Measurements from ENCODE around the gene LY86. TPM values are rescaled to one million over a fixed set of nuclear protein-coding genes. Genes with fewer than 3 reads are reported as not detected.

LY86 gene
- total RNA-seq, 1 experiment from 2014 or later = not detected

DNA sequence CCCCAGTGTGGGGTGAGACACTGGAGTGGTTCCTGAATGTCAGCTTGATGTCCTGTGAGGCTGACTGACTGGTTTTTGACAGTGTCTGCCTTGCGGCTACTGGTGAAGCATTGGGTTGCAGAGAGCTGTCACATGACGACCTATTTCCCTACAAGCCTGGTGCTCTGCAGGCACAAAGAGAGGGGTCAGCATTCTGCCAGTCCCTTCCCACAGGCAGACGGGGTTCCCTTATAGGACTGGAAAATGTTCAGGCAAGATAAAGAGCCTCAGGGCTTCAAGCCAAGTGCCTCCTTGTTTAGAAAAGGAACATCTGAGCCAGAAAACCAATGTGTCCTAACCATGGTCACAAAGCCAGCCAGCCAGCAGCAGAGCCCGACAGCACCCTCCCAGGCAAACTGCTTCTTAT is 11.0 kb downstream of the LY86 start:
- Histone ChIP-seq H3K9ac (ENCODE audit: extremely low read depth, insufficient read length, low read length) (no peak overlapping the region), H3K27ac (ENCODE audit: insufficient read length, low read depth, low read length) (no peak overlapping the region), H3K4ac (ENCODE audit: low read depth, low read length) (no peak overlapping the region), H3K4me2 (ENCODE audit: insufficient read depth, insufficient read length, low read length) (no peak overlapping the region), H3K23ac (ENCODE audit: insufficient read length, low read depth, low read length) (no peak overlapping the region), H2BK5ac (ENCODE audit: insufficient read length, low read length) (no peak overlapping the region), H3K23me2 (ENCODE audit: insufficient read length, low read depth, low read length, poor library complexity, severe bottlenecking) (no peaks in the 10 kb centered on the region), H4K5ac (ENCODE audit: insufficient read length, low read depth, low read length) (no peak overlapping the region), H4K8ac (replicated peaks; ENCODE audit: insufficient read length, low read depth, low read length) (no peak overlapping the region), H3K27me3 (ENCODE audit: insufficient read depth, low read length) (no peaks in the 10 kb centered on the region), H2AFZ (ENCODE audit: low read length) (no peak overlapping the region), H2BK12ac (ENCODE audit: insufficient read length, low read depth, low read length) (no peak overlapping the region), H2BK120ac (ENCODE audit: low read depth, low read length, poor library complexity, severe bottlenecking) (no peak overlapping the region), H3T11ph (ENCODE audit: low read length) (no peak overlapping the region), H3K79me2 (ENCODE audit: insufficient read depth, low read length) (no peaks in the 10 kb centered on the region), H2BK20ac (ENCODE audit: low read depth, low read length, poor library complexity, severe bottlenecking) (no peak overlapping the region), H3K14ac (ENCODE audit: insufficient read depth, low read length) (no peak overlapping the region), H3K18ac (ENCODE audit: insufficient read length, low read depth, low read length) (no peak overlapping the region), H3K79me1 (ENCODE audit: insufficient read depth, low read depth, low read length, poor library complexity, severe bottlenecking) (no peaks in the 10 kb centered on the region), H2BK15ac (ENCODE audit: low read depth, low read length) (no peak overlapping the region), H3K4me1 (ENCODE audit: insufficient read depth, low read length) (peaks cover 2% of the 10 kb centered on the region; the same call in 1 of the 2 replicates), H2AK5ac (ENCODE audit: insufficient read length, low read length) (no peak overlapping the region), H4K91ac (ENCODE audit: insufficient read length, low read depth, low read length) (no peak overlapping the region), H3K9me3 (ENCODE audit: control insufficient read depth, low read depth, low read length) (no peaks in the 10 kb centered on the region), H4K20me1 (ENCODE audit: control insufficient read depth, insufficient read depth, insufficient read length) (no peaks in the 10 kb centered on the region), H3K56ac (ENCODE audit: insufficient read length, low read depth, low read length) (no peak overlapping the region)
- TF ChIP-seq, protein P1, sequence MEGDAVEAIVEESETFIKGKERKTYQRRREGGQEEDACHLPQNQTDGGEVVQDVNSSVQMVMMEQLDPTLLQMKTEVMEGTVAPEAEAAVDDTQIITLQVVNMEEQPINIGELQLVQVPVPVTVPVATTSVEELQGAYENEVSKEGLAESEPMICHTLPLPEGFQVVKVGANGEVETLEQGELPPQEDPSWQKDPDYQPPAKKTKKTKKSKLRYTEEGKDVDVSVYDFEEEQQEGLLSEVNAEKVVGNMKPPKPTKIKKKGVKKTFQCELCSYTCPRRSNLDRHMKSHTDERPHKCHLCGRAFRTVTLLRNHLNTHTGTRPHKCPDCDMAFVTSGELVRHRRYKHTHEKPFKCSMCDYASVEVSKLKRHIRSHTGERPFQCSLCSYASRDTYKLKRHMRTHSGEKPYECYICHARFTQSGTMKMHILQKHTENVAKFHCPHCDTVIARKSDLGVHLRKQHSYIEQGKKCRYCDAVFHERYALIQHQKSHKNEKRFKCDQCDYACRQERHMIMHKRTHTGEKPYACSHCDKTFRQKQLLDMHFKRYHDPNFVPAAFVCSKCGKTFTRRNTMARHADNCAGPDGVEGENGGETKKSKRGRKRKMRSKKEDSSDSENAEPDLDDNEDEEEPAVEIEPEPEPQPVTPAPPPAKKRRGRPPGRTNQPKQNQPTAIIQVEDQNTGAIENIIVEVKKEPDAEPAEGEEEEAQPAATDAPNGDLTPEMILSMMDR (conservative IDR thresholded peaks at IDR 0.05) = no peak
- no peak overlapping the region for H3K27ac Mint-ChIP-seq
- no peaks in the 10 kb centered on the region for H3K36me3 Mint-ChIP-seq (ENCODE audit: insufficient read depth in 1 of 3, low read depth in 3 of 3)
- H3K9me3 Mint-ChIP-seq = no peaks in the 10 kb centered on the region
- peaks cover 1% of the 10 kb centered on the region for H3K27me3 Mint-ChIP-seq (ENCODE audit: low read depth)
- H3K4me3 Mint-ChIP-seq = no peak overlapping the region
- no CpG with 5 or more reads among the region's 4 CpGs for WGBS (ENCODE audit: extremely low coverage, insufficient read length, low lambda C conversion rate)
- peaks cover 7 to 10% of the 10 kb centered on the region in 2 experiments for H3K4me1 Mint-ChIP-seq
- no peak for DNase-seq

All from H9 (cell line).